IPS-18c (cell line): ENCODE results near the gene AQP6.

ENCODE experiments used
- H3K4me3 ChIP-seq: 2 replicates; pipeline ENCODE4 v1.7.0; 2013; ENCODE audit warnings: low read depth, mild to moderate bottlenecking, low read length, moderate library complexity; ENCODE audit not compliant: insufficient read depth
- H3K9me3 ChIP-seq: one replicate; pipeline ENCODE4 v1.6.1; 2013; ENCODE audit warnings: mild to moderate bottlenecking, low read length, moderate library complexity; ENCODE audit not compliant: control insufficient read depth, insufficient read depth

Gene AQP6

GRCh38 chr12:50006280-50006679 is 33.5 kb downstream of the AQP6 start:
- Histone ChIP-seq H3K4me3 (no peak overlapping the region), H3K9me3 (no peaks in the 10 kb centered on the region)

GRCh38 chr12:50006754-50007442 is 34.2 kb downstream of the AQP6 start:
- no peak overlapping the region for H3K4me3 ChIP-seq

GRCh38 chr12:50013361-50014147 is 40.8 kb downstream of the AQP6 start:
- no peak overlapping the region for H3K4me3 ChIP-seq
- H3K9me3 ChIP-seq, result no peaks in the 10 kb centered on the region

More at GRCh38 chr12:50006754-50007442, 34.2 kb downstream of the AQP6 start:
- H3K9me3 ChIP-seq, result no peaks in the 10 kb centered on the region

GRCh38 chr12:50014342-50014741 is 41.6 kb downstream of the AQP6 start:
- Histone ChIP-seq H3K9me3 (no peaks in the 10 kb centered on the region), H3K4me3 (no peak overlapping the region)

- Histone ChIP-seq H3K9me3 (no peaks in the 10 kb centered on the region), H3K4me3 (no peak overlapping the region)
Measured at GRCh38 chr12:50016501-50017475, 44.0 kb downstream of the AQP6 start.

GRCh38 chr12:50017641-50018040 is 44.9 kb downstream of the AQP6 start:
- Histone ChIP-seq H3K9me3 (no peaks in the 10 kb centered on the region), H3K4me3 (no peak overlapping the region)

- no peaks in the 10 kb centered on the region for H3K9me3 ChIP-seq
- no peak overlapping the region for H3K4me3 ChIP-seq
Measured at GRCh38 chr12:50018154-50018553, 45.4 kb downstream of the AQP6 start.

- Histone ChIP-seq H3K9me3 (no peaks in the 10 kb centered on the region), H3K4me3 (no peak overlapping the region)
Measured at GRCh38 chr12:50018968-50019367, 46.2 kb downstream of the AQP6 start.

GRCh38 chr12:50019524-50019923 is 46.8 kb downstream of the AQP6 start:
- no peak overlapping the region for H3K4me3 ChIP-seq
- H3K9me3 ChIP-seq, result no peaks in the 10 kb centered on the region

- Histone ChIP-seq H3K4me3 (no peak overlapping the region), H3K9me3 (no peaks in the 10 kb centered on the region)
Measured at GRCh38 chr12:50021031-50021430, 48.3 kb downstream of the AQP6 start.

GRCh38 chr12:50022903-50023302 is 50.2 kb downstream of the AQP6 start:
- Histone ChIP-seq H3K9me3 (no peaks in the 10 kb centered on the region), H3K4me3 (no peak overlapping the region)

GRCh38 chr12:50024227-50024626 is 51.5 kb downstream of the AQP6 start:
- H3K9me3 ChIP-seq, result no peaks in the 10 kb centered on the region
- H3K4me3 ChIP-seq, result peak overlapping the region; percentile 88

- Histone ChIP-seq H3K9me3 (no peaks in the 10 kb centered on the region), H3K4me3 (peak overlapping the region; percentile 88)
Measured at GRCh38 chr12:50024805-50025186, 52.0 kb downstream of the AQP6 start.

GRCh38 chr12:50025187-50026059 is 52.7 kb downstream of the AQP6 start, which contains the start of gene RACGAP1:
Gene RACGAP1, minus strand, starts transcription at chr12:50025494. Its CDS starts 8,779 bp downstream, at chr12:50016715.
- Histone ChIP-seq H3K4me3 (peak within 1 kb of the TSS; percentile 88), H3K9me3 (no peaks in the 10 kb centered on the region)

- Histone ChIP-seq H3K9me3 (no peaks in the 10 kb centered on the region), H3K4me3 (no peak overlapping the region)
Measured at GRCh38 chr12:50026691-50027090, 53.9 kb downstream of the AQP6 start.
